ENCODE measurements around the gene B4GALT6.

DNA sequence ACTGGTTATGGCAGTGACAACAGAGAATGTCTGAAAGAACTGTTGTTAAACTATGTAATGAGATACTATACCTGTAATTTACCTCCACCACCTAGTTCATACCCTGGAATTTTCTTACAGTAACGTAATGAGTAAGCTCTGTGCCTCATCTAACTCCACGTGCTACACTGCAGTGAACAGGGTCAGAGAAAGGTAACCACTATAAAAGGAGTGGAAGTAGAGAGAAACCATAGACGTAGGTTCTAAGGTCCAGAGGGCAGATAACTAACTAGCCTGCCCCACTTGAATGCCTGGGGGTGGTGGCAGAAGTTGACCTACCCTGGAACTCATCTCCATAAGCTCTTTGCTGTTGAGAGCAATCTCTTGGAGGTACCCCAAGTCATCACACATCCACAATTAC lies 32.0 kb upstream of the B4GALT6 start:
- TF ChIP-seq, protein P1, sequence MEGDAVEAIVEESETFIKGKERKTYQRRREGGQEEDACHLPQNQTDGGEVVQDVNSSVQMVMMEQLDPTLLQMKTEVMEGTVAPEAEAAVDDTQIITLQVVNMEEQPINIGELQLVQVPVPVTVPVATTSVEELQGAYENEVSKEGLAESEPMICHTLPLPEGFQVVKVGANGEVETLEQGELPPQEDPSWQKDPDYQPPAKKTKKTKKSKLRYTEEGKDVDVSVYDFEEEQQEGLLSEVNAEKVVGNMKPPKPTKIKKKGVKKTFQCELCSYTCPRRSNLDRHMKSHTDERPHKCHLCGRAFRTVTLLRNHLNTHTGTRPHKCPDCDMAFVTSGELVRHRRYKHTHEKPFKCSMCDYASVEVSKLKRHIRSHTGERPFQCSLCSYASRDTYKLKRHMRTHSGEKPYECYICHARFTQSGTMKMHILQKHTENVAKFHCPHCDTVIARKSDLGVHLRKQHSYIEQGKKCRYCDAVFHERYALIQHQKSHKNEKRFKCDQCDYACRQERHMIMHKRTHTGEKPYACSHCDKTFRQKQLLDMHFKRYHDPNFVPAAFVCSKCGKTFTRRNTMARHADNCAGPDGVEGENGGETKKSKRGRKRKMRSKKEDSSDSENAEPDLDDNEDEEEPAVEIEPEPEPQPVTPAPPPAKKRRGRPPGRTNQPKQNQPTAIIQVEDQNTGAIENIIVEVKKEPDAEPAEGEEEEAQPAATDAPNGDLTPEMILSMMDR (IDR thresholded peaks at IDR 0.05), result no peak
- no peak for TF ChIP-seq EZH2 (IDR thresholded peaks at IDR 0.05; ENCODE audit: borderline replicate concordance, insufficient read depth, low read depth, low read length, poor library complexity, severe bottlenecking)
